ENCODE results near the gene WDFY1.
"Not testable (repeated sequence)": the region's sequence is repeated elsewhere in the genome, so short reads cannot be mapped to it uniquely, and the experiment has no call there.

WDFY1 gene

GRCh38 chr2:223957092-223957851, 12.1 kb upstream of the WDFY1 start, which contains the start of gene MRPL44:
Gene MRPL44 (plus strand): TSS chr2:223957463. CDS start chr2:223957473, 10 bp downstream.
- DNase-seq: peak; percentile 95

- no peak for DNase-seq
Observed at GRCh38 chr2:223956300-223956699, 11.2 kb upstream of the WDFY1 start.

DNA sequence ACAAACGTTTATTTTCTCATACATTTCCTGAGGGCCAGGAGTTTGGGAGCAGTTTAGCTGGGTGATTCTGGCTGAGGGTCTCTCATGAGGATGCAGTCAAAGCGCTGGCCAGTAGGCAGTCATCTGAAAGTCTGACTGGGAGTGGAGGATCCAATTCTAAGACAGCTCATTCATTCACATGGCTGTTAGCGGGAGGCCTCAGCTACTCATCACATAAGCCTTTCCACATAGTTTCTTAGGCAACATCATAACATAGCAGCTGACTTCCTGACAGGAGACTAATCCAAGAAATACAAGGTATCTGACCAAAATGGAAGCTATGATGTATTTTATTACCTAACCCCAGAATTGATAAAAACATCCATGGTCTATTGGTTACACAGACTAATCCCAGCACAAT, 9.3 kb upstream of the WDFY1 start:
- DNase-seq: peak; percentile 4

DNA sequence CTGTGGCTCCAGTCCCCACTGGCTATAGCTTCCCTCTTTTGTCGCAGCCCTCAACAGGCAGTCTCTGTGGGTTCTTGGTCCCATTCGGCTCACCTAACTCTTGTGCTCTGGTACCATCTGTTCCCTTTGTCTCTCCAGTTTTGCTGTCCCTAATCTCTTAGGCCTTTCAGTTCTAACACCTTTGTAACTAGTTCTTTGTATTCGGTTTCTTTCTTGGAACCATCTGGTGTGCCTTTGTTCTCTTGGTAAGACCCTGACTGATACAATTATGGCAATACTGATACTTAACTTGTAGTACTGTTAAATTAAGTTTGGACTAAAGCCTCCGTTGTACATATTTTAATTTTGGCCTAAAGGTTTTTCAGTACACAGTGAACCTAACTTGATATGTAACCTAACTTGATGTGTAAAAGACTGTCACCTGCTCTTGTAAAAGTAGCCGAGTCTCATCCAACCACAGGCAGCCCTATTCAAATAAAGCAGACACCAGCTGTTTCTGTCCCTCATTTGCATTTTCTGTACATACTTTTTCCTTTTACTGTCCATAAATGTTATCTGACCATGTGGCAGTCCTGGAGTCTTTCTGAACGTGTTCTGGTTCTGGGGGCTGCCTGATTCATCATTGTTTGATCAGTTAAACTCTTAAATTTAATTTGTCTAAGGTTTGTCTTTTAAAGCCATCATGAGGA, 7.3 kb upstream of the WDFY1 start:
- DNase-seq: peak; percentile 74

GRCh38 chr2:223950448-223951347, 5.6 kb upstream of the WDFY1 start:
- DNase-seq: peak; percentile 13

GRCh38 chr2:223949241-223949840, 4.2 kb upstream of the WDFY1 start:
- peak; percentile 33 for DNase-seq

GRCh38 chr2:223947711-223948205, 2.6 kb upstream of the WDFY1 start:
- peak; percentile 10 for DNase-seq

- DNase-seq: no peak
Observed at GRCh38 chr2:223945755-223946154, 620 bp upstream of the WDFY1 start.

GRCh38 chr2:223944166-223944702, 901 bp downstream of the WDFY1 start:
- peak; percentile 33 for DNase-seq

DNA sequence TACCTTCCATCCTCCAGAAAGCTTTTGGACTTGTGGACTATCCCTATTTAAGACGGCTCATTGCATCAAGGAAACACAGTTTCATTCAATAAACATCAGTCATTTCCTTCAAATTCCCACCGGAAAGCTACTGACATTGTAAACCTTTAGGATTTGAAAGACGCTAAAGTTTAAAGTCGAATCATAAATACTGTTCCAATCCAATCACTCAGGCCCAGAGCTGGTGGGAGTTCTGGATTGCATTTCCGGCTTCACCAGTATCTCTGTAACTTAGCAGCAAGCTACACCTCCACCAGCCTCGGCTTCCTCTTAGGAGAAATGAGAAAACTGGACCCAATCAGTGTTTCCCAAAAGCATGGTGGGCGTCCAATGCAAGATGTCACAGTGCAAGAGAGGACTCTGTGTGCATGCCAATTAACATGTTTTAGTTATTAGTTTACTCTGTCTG, 1.6 kb downstream of the WDFY1 start:
- DNase-seq: peak; percentile 10

- no peak for DNase-seq
Observed at GRCh38 chr2:223943135-223943534, 2.0 kb downstream of the WDFY1 start.

DNA sequence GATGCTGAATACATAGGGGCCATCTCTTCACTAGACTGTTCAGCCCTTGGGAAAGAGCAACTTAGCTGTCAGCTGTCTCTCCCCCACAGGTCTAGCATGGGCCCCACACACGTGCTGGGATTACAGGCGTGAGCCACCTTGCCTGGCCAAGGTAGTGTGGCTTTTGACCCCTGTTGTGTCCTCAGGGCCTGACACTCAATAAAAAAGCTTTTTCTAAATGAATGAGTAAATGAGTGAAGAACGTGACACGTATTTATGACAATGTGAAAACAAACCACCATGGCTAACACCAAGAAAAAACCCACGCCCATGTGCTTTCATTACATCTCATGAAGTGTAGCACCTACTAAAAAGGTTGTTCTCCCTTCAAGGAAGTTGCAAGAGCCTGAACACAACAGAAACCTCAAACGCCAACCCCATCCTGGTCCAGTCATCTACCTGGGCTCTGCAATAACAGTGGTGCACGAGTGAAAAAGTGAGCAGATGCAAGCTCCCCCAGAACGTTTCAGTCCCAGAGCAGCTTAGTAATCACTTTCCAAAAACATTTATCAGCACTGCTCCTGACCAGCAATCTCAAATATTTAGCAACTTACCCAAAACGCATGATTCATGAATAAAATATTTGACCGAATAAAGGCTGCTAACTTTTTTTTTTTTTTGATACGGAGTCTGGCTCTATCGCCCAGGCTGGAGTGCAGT, 3.4 kb downstream of the WDFY1 start:
- DNase-seq: no peak

DNA sequence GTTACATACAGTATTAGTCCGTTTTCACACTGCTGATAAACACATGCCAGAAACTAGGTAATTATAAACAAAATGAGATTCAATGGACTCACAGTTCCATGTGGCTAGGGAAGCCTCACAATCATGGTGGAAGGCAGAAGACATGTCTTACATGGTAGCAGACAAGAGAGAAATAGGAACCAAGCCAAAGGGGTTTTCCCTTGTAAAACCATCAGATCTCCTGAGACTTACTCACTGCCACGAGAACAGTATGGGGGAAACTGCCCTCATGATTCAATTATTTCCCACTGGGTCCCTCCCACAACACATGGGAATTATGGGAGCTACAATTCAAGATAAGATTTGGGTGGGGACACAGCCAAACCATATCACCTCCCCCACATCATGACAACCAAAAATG, 5.7 kb downstream of the WDFY1 start:
- not testable (repeated sequence) for DNase-seq

DNA sequence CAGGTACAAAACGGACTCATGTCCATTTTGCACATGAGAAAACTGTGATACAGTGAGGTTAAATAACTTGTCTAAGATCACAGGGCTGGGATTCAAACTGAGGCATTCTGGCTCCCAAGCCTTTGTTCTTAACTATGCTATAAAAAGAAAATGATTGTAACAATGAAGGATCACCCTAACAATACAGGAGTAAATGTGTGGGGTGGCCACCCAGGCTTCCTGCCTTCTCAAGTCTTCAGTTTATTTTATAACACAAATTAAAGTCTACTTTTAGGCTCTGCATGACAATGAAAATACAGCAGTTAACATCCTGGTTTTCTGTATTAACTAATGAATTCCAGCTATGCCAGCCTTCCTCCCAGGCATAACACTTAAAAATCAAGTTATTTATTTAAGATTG, 7.6 kb downstream of the WDFY1 start:
- DNase-seq: no peak

GRCh38 chr2:223936862-223937326, 8.2 kb downstream of the WDFY1 start:
- DNase-seq: no peak

DNA sequence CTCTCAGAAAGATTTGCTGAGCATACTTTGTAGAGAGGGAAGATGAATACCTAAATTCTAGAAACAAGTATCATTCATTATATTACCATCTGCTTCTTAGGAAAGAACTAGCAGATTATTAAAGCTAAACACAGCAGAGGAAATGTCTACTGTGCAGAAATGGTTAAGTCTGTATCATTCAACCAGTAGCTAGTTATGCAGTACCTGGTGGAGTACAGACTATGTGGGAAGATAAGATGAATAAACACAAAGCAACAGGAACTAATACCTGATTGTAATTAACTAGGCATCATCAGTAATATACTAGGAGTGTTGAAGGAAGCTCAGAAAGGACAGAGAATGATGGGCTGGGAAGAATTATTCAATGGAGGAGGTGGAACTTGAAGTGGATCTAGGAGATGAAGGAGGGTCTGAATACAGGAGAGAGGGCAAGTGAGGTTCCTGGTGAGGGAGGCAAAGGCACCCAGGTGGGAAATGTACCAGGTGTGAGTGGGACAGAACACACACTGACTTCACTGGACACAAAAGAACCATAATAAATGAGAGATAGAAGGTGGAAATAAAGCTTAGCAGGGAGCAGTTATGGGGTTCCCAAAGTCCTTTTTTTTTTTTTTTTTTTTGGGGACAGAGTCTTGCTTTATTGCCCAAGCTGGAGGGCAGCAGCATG, 9.5 kb downstream of the WDFY1 start:
- DNase-seq: no peak

DNA sequence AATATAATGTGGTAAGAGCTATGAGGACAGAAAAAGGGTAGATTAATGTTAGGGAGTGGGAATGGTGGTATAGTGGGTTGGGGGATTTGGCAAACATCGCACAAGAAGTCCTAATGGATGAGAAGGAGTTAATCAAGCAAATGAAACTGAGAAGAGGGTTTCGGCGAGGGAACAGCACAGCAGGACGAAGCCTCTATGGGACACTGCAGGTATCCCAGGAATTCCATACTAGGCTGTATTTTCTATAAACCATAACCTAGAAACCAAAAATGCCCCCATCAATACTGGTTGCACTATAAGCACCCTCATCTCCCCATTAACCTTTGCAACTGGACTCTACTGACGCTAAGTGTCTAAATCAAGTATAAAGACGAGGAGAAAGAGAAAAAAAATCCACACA, 10.3 kb downstream of the WDFY1 start:
- DNase-seq: no peak

GRCh38 chr2:223932816-223933800, 12.0 kb downstream of the WDFY1 start:
- DNase-seq: no peak

GRCh38 chr2:223930103-223930976, 14.8 kb downstream of the WDFY1 start:
- DNase-seq: peak; percentile 2

Measured in NCI-H69 (cell line).